Breast epithelium (tissue), 3 donors: ENCODE measurements around the gene DAPK1.

Experiments used
- POLR2A ChIP-seq: fragments of 450-650 bp; IDR thresholded peaks from one replicate; pipeline ENCODE4 v1.6.1; 2016; ENCODE audit warnings: antibody characterized with exemption, mild to moderate bottlenecking, moderate library complexity
- POLR2AphosphoS5 ChIP-seq, 3 donors: sonication (generic); formaldehyde crosslinking; IDR thresholded peaks; one replicate each; pipeline ENCODE4 v1.6.1; 2017; ENCODE audit warnings: antibody characterized with exemption in 3 of 3
- TF ChIP-seq, protein P1 (sequence below), 3 donors: fragments of 450-650 bp; IDR thresholded peaks; one replicate each; pipeline ENCODE4 v1.5.1; 2016 to 2017; ENCODE audit warnings: antibody characterized with exemption in 3 of 3, mild to moderate bottlenecking in 3 of 3, moderate library complexity in 3 of 3

DNA sequence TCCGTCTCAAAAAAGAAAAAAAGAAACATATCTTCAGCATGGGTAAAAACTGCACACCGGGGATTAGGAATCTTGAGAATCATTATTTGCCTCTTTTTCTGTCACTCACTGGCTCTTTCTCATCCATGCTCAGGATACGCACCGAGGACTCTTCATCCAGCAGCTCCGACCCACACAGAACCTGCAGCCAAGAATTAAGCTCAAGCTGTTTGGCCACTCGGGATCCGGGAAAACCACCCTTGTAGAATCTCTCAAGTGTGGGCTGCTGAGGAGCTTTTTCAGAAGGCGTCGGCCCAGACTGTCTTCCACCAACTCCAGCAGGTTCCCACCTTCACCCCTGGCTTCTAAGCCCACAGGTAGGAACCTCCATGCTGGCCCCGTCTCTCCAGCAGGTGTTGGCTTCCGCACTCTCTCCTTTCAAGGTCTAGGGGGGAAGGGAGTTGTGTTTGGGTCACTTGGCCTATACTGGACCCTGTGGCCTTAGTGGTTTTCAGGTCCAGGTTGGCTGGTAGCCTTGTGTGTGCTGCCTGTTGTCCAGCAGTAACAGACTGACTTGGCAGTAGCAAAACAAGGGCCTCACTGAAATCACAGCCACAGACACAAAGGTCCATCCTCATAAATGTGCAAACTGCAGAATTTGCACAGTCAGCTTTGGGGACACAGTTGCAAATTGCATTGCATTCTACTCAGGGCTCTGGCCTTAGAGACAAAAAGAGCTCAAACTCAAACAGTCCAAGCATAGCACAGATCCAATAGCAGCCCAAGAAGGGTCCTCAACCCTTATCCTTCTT is 183.8 kb downstream of the DAPK1 start:
- TF ChIP-seq, protein P1, sequence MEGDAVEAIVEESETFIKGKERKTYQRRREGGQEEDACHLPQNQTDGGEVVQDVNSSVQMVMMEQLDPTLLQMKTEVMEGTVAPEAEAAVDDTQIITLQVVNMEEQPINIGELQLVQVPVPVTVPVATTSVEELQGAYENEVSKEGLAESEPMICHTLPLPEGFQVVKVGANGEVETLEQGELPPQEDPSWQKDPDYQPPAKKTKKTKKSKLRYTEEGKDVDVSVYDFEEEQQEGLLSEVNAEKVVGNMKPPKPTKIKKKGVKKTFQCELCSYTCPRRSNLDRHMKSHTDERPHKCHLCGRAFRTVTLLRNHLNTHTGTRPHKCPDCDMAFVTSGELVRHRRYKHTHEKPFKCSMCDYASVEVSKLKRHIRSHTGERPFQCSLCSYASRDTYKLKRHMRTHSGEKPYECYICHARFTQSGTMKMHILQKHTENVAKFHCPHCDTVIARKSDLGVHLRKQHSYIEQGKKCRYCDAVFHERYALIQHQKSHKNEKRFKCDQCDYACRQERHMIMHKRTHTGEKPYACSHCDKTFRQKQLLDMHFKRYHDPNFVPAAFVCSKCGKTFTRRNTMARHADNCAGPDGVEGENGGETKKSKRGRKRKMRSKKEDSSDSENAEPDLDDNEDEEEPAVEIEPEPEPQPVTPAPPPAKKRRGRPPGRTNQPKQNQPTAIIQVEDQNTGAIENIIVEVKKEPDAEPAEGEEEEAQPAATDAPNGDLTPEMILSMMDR (IDR thresholded peaks at IDR 0.05) = no peak
- no peak for TF ChIP-seq POLR2A
- TF ChIP-seq POLR2AphosphoS5 (IDR thresholded peaks at IDR 0.05) = no peak
